ENCODE measurements around the gene MYO1A.
"Not testable (repeated sequence)": the region's sequence is repeated elsewhere in the genome, so short reads cannot be mapped to it uniquely, and the experiment has no call there.

Gene MYO1A

GRCh38 chr12:57087010-57087690 is 37.2 kb upstream of the MYO1A start:
- peak; percentile 97 for DNase-seq

- peak; percentile 76 for DNase-seq
Observed at GRCh38 chr12:57086493-57087009, 36.6 kb upstream of the MYO1A start.

GRCh38 chr12:57085999-57086492 is 36.1 kb upstream of the MYO1A start:
- no peak for DNase-seq

- no peak for DNase-seq
Observed at GRCh38 chr12:57080855-57081254, 30.9 kb upstream of the MYO1A start.

GRCh38 chr12:57079821-57080220 is 29.9 kb upstream of the MYO1A start:
- DNase-seq: no peak

- DNase-seq: peak; percentile 91
Observed at GRCh38 chr12:57078519-57079404, 28.8 kb upstream of the MYO1A start, which contains the start of gene NEMP1. Gene NEMP1, minus strand, starts transcription at chr12:57078791. Its CDS starts 46 bp downstream, at chr12:57078745.

- not testable (repeated sequence) for DNase-seq
Observed at GRCh38 chr12:57073566-57074450, 23.9 kb upstream of the MYO1A start.

- DNase-seq: no peak
Observed at GRCh38 chr12:57072661-57073060, 22.7 kb upstream of the MYO1A start.

- no peak for DNase-seq
Observed at GRCh38 chr12:57069523-57069922, 19.6 kb upstream of the MYO1A start.

GRCh38 chr12:57066245-57066644 is 16.3 kb upstream of the MYO1A start:
- DNase-seq: no peak

GRCh38 chr12:57063991-57064685 is 14.2 kb upstream of the MYO1A start:
- DNase-seq: no peak

GRCh38 chr12:57058454-57058853 is 8.5 kb upstream of the MYO1A start:
- no peak for DNase-seq

GRCh38 chr12:57057067-57057751 is 7.3 kb upstream of the MYO1A start:
- DNase-seq: no peak

GRCh38 chr12:57055824-57056223 is 5.9 kb upstream of the MYO1A start:
- no peak for DNase-seq

- DNase-seq: not testable (repeated sequence)
Observed at GRCh38 chr12:57053901-57054300, 4.0 kb upstream of the MYO1A start.

- not testable (repeated sequence) for DNase-seq
Observed at GRCh38 chr12:57053146-57053545, 3.2 kb upstream of the MYO1A start.

GRCh38 chr12:57051011-57051410 is 1.1 kb upstream of the MYO1A start:
- DNase-seq: no peak

- no peak for DNase-seq
Observed at GRCh38 chr12:57049119-57049446, 846 bp downstream of the MYO1A start.

GRCh38 chr12:57048423-57049118 is 1.4 kb downstream of the MYO1A start:
- DNase-seq: no peak

GRCh38 chr12:57047981-57048380 is 1.9 kb downstream of the MYO1A start:
- no peak for DNase-seq

All from activated CD8-positive, alpha-beta memory T cell treated with anti-CD3 and anti-CD28 coated beads, Interleukin-2, amount 50 U/mL, for 48 hours (primary cell).